Inflammatory macrophage treated with lipopolysaccharide for 4 hours (primary cell): ENCODE results near the gene TTLL9.
A peak's percentile ranks its signal among the peaks of the same experiment; 100 is the strongest.
"Not testable (repeated sequence)": the region's sequence is repeated elsewhere in the genome, so short reads cannot be mapped to it uniquely, and the experiment has no call there.

Experiments
- DNase-seq: peaks from one replicate; pipeline ENCODE4 v3.0.0-alpha.2; 2020

Gene TTLL9

GRCh38 chr20:31921480-31921879 lies 51.0 kb downstream of the TTLL9 start:
- DNase-seq, result not testable (repeated sequence)

- DNase-seq, result peak; percentile 32
These were observed 51.7 kb downstream of the TTLL9 start for GRCh38 chr20:31922181-31922580.

DNA sequence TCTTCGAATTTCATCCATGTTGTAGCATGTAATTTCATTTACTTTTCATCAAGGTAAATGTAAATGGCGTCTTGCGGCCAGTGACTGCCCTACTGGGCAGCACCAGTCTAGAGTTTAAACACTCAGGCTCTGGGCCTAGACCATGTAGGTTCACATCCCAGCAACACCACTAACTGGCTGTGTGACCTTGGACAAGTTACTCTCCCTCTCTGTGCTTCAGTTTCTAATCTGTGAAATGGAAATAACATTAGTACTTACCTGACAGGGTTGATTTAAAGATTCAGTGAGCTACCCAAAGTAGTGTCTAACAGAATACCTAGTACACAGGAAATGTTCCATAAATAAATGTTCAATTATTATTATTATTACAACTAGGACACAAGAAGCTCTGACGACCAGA lies 52.2 kb downstream of the TTLL9 start:
- DNase-seq, result no peak

DNA sequence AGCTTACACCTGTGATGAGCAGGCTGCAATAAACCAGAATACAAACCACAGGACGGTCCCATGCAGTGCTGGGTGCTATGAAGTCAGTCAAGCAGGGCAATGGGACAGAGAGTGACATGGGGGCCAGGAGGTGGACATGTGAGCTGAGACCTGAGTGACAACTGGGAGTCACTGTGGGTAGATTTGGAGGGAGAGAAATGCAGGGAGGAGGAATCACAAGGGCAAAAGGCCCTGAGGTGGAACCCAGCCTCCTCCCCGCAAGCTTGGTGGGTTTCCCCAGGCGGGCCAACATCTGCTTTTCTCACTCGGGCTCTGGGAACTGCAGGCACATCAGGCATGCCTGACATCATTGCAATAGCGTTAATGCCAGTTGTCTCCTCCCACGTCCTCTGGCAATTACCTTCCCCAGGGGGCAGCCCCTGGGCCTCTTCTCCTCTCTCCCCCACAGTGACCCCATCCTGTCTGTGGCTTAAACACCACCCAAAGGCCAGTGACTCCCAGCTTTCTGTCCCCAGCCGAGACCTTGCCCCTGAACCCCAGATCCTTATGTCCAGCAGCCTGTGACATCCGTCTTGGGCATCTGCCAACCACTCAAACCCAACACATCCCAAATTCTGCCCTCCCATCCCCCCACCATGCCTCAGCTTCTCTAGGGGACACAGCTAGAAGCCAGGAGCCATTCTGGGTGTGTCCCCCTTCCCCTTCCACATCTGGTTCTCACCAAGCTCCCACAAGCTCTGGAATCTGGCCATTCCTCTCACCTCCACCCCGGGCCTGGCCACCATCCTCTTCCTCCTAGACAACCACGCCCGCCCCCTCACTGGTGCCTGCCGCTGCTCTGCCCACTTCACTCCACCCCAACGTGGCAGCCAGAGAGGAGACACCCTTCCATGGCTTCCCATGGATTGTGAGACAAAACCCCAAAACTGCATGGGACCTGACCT lies 53.2 kb downstream of the TTLL9 start:
- DNase-seq, result peak; percentile 95

- no peak for DNase-seq
These were observed 54.1 kb downstream of the TTLL9 start for GRCh38 chr20:31924561-31924960.

DNA sequence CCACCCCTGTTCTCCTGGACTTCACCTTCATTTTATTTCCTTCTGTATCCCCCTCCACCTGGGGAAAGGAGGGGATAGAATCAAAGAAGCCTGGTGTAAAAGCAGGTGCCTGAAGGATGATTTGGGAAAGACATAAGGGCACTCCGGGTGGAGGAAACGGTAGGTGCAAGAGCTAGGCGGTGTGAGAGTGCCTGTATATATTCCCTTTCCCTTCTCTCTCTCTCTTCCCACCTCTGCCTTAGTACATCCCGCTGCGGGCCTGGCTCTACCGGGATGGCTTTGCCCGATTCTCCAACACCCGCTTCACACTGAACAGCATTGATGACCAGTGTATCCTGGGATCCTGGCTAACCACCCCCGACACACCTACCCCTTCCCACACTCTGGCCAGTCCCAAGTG lies 55.2 kb downstream of the TTLL9 start:
- DNase-seq, result no peak

DNA sequence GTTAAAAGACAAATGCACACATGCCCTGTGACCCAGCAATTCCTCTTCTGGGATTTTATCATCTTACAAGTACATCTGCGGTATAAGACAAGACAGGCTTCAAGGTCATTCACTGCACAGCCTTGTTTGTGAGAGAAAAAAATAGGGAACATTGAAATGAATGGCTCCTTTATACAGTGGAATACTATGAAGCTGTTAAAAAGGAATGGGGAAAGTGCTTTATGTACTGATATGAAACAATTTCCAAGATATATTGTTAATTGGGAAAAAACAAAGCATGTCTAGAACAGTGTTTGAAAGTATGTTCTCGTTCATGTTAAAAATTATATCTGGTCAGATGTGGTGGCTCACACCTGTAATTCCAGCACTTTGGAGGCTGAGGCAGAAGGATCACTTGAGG lies 56.1 kb downstream of the TTLL9 start:
- no peak for DNase-seq

DNA sequence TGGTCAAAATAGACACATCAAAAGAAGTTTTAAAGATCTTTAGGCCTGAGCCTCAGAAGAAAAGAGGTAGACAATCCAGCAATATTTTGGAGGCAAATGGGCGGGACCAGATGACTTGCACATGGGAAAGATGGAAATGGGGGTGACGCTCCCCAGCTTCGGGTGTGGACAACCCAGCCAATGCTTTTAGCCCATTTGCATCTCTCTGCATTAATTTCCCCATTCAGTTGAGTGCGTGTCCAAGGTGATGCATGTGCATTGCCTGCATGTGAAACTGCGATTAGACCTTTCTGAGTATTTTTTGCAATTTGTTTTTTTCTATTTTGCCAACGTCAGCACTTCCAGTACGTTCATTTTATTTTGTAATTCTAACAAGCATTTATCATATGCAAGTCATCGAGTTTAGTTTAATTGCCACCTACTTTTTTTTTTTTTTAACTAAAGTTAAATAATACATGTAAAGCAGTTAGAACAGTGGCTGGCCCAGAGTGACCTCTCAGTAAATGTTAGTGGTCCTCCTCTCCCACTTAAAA lies 57.3 kb downstream of the TTLL9 start:
- DNase-seq, result no peak

- not testable (repeated sequence) for DNase-seq
These were observed 59.2 kb downstream of the TTLL9 start for GRCh38 chr20:31929631-31930030.

GRCh38 chr20:31930779-31931178 lies 60.3 kb downstream of the TTLL9 start:
- DNase-seq, result peak; percentile 40

DNA sequence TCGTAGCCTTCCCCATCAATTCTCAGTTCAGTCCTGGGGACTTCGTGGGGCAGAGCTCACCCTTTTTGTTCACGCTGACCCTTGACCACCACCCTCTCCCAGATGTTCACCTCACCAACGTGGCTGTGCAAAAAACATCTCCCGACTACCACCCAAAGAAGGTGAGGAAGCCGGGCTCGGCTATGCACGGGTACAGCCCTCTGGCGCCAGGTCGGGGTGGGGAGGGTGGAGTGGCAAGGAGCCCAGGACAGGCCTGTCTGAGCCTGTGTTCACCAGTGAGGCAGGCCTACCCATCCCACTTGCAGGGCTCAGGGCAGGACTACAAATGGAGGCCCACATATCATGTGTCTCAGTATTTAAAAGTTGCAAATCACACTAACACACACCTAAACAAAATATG lies 63.3 kb downstream of the TTLL9 start:
- DNase-seq, result no peak

DNA sequence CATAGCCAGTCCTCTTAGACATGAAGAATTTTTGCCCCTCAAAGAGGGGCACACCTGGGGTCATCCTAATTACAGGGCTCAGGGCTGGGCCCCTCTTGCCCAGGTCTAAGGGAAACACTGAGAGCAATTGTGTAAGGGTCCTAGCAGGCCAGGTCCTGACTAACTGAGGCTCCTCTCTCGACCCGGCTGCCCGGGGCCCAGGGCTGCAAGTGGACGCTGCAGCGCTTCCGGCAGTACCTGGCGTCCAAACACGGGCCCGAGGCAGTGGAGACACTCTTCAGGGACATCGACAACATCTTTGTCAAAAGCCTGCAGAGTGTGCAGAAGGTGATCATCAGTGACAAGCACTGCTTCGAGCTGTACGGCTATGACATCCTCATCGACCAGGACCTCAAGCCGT lies 64.1 kb downstream of the TTLL9 start:
- no peak for DNase-seq

DNA sequence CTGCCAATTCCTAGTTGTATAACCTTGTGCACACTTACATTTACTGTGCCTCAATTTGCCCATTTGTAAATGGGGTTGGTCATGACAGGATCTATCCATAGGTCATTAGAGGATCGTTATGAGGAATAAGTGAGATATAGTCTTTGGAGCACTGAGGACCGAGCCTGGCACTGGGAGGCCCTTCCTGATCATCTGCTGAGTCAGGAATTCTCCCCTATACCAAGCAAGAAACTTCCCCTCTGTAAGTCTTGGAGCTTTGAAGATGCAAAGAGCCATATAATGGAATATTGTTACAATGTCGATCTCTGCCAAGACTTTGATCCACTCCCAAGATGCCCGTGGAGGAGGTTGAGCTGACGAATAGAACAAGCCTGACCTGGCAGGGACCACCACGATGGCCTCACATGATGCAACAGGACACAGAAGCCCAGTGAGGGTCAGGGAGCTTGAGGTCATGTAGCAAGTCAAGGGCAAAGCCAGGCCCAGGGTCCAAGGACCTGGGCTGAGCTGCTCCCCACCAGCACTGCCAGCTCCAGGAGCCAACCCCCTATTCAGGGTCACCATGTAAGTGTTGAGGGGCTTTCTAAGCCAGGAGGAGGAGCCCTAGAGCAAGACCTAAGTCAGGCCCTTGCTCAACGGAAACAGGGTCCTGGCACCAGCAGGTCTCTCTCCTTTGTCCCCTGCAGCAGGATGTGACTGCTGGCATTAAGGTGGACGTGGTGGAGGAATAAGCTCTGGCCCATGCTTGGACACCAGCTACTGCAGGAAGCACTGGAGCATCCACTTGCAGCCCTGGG lies 64.7 kb downstream of the TTLL9 start:
- DNase-seq, result no peak

DNA sequence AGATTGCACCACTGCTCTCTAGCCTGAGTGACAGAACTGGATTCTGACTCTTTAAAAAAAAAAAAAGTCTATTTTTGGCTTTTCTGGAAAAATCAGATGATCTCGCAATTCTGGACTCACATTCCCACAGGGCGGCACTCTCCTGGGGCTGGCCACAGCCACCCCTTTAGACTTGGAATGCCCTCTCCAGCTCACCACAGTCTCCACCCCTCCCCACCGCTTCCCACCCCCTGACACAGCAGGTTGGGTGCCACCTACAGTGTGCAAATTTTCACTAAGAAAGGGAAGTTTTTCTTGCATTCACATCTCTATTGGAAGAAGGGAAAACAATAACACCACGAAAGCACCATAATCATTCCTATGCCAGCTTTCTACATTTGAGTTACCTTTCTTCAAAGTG lies 66.0 kb downstream of the TTLL9 start:
- DNase-seq, result no peak

GRCh38 chr20:31937820-31938219 lies 67.4 kb downstream of the TTLL9 start:
- no peak for DNase-seq

GRCh38 chr20:31939661-31940060 lies 69.2 kb downstream of the TTLL9 start:
- no peak for DNase-seq

DNA sequence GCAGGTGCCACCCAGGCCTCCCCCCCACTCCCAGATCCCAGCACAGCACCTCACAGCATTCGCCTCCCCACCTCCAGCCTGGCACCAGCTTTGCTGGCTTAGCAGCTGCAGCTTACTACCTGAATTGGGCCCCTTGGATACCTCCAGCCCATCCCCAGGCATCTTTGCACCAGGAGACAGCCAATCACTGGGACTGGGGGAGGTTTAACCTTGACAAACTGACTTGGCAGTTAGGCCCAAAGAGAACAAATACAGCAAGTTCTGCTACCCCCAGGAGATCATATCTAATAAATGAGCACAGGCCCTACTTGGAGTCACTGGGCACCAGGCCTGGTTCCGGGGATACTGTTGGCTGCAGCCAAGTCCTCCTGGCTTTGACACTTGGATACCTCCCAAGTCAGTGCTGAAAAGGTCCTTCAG lies 72.6 kb downstream of the TTLL9 start:
- DNase-seq, result no peak

- DNase-seq, result no peak
These were observed 74.9 kb downstream of the TTLL9 start for GRCh38 chr20:31945319-31945718.

- no peak for DNase-seq
These were observed 75.4 kb downstream of the TTLL9 start for GRCh38 chr20:31945785-31946184.

DNA sequence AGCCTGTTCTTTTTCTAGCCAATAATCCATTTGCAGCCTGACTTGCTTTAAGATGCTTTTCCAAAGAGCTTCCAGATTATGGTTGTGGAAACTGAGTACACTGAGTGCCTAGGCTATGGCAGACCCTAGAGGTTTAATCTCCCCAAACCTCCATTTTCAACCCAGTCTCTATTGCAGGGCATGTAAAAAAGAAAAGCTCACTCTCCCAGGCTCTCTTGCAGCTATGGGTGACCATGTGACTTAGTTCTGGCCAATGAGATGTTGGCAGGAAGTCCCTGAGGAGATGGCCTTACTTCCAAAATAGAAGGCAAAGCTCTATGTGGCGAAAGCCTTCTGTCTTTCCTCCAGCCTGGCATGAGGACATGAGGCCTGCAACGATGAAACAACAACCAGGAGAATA lies 77.6 kb downstream of the TTLL9 start:
- no peak for DNase-seq

- no peak for DNase-seq
These were observed 79.6 kb downstream of the TTLL9 start for GRCh38 chr20:31949877-31950646.

DNA sequence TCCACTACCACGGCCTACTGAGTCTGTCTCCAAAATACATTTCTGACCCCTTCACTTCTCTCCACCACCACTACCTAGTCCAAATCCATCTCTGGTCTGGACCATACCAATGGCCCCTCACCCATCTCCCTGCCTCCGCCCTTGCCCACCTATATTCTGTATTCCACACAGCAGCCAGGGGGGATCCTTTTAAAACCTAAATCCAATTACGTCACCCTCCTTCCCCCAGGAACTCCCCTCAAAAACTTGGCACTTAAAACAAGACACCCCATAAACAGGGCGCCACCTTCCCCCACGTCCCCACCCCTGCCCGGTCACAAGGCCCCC lies 80.7 kb downstream of the TTLL9 start:
- no peak for DNase-seq
